Spleen (tissue), 7 donors: ENCODE data around the gene TMEM40.

Experiments
- CTCF ChIP-seq, 11 experiments: fragments of 200-600 bp in 7 of 11; fragments of 450-650 bp in 4 of 11; sonication (generic) in 4 of 11; IDR thresholded peaks in 8 of 11; conservative IDR thresholded peaks in 3 of 11; 1 replicate in 7 of 11; 2 replicates in 4 of 11; pipeline versions ENCODE4 v1.4.0 to v1.8.0; 2016 to 2021; ENCODE audit warnings: antibody characterized with exemption in 11 of 11, inconsistent platforms in 4 of 11, mild to moderate bottlenecking in 1 of 11
- POLR2A ChIP-seq, 3 donors: fragments of 450-650 bp; IDR thresholded peaks; one replicate each; pipeline ENCODE4 v1.5.1; 2017; ENCODE audit warnings: antibody characterized with exemption in 3 of 3, mild to moderate bottlenecking in 1 of 3
- donor health status: DM: no; HTN: no; CAD: no; lungs with moderate emphysema.
- donor health status: DM: no; HTN: no; CAD: no.
- donor health status: DM: no; HTN: no; CAD: no.

GRCh38 chr3:12782172-12782815 is 23.2 kb upstream of the TMEM40 start:
- TF ChIP-seq CTCF (IDR thresholded peaks at IDR 0.05 in 8 of 11, conservative IDR thresholded peaks at IDR 0.05 in 3 of 11) (no peak), POLR2A (IDR thresholded peaks at IDR 0.05) (no peak)
